GM06990 (cell line): ENCODE data around the gene IQUB.
"Not testable (repeated sequence)": the region's sequence is repeated elsewhere in the genome, so short reads cannot be mapped to it uniquely, and the experiment has no call there.

Source experiments
- DNase-seq: peaks from one replicate; pipeline ENCODE4 v3.0.0-alpha.2; 2011; ENCODE audit not compliant: insufficient read length; ENCODE audit errors: extremely low read depth
- H3K27me3 ChIP-seq: replicated peaks from 2 replicates; pipeline ENCODE4 v1.6.0; 2011; ENCODE audit warnings: low read length; ENCODE audit not compliant: control insufficient read depth, insufficient read depth
- H3K36me3 ChIP-seq: 2 replicates; pipeline ENCODE4 v1.5.1; 2011; ENCODE audit warnings: low read length; ENCODE audit not compliant: control insufficient read depth, insufficient read depth
- H3K4me3 ChIP-seq: replicated peaks from 2 replicates; pipeline ENCODE4 v1.5.1; 2011; ENCODE audit warnings: low read depth, mild to moderate bottlenecking, control low read depth, low read length
- TF ChIP-seq, protein P1 (sequence below): IDR thresholded peaks from 2 replicates; pipeline ENCODE4 v1.5.1; 2011; ENCODE audit warnings: low read length, control low read depth, mild to moderate bottlenecking, inconsistent platforms; ENCODE audit not compliant: insufficient read depth, poor library complexity, severe bottlenecking

The IQUB gene

DNA sequence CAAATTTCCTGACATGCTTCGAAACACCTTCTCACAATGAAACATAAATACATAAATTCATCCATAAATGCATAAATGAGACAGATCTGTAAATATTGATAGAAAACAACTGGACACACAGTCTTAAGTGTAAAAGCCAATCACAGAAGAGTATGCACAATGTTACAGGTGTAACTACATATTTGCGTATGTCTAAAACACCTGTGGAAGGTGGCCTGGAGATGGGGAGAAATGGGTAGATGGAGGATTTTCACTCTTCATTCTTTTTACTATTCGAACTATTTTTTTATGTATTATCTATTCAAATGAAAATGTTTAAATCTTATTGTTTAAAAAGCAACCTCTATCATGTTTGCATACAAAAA is 860 bp downstream of the IQUB start:
- no peak overlapping the region for H3K4me3 ChIP-seq
- no peaks in the 10 kb centered on the region for H3K27me3 ChIP-seq
- no peak for DNase-seq
- TF ChIP-seq, protein P1, sequence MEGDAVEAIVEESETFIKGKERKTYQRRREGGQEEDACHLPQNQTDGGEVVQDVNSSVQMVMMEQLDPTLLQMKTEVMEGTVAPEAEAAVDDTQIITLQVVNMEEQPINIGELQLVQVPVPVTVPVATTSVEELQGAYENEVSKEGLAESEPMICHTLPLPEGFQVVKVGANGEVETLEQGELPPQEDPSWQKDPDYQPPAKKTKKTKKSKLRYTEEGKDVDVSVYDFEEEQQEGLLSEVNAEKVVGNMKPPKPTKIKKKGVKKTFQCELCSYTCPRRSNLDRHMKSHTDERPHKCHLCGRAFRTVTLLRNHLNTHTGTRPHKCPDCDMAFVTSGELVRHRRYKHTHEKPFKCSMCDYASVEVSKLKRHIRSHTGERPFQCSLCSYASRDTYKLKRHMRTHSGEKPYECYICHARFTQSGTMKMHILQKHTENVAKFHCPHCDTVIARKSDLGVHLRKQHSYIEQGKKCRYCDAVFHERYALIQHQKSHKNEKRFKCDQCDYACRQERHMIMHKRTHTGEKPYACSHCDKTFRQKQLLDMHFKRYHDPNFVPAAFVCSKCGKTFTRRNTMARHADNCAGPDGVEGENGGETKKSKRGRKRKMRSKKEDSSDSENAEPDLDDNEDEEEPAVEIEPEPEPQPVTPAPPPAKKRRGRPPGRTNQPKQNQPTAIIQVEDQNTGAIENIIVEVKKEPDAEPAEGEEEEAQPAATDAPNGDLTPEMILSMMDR = no peak
- no peaks in the 10 kb centered on the region for H3K36me3 ChIP-seq

DNA sequence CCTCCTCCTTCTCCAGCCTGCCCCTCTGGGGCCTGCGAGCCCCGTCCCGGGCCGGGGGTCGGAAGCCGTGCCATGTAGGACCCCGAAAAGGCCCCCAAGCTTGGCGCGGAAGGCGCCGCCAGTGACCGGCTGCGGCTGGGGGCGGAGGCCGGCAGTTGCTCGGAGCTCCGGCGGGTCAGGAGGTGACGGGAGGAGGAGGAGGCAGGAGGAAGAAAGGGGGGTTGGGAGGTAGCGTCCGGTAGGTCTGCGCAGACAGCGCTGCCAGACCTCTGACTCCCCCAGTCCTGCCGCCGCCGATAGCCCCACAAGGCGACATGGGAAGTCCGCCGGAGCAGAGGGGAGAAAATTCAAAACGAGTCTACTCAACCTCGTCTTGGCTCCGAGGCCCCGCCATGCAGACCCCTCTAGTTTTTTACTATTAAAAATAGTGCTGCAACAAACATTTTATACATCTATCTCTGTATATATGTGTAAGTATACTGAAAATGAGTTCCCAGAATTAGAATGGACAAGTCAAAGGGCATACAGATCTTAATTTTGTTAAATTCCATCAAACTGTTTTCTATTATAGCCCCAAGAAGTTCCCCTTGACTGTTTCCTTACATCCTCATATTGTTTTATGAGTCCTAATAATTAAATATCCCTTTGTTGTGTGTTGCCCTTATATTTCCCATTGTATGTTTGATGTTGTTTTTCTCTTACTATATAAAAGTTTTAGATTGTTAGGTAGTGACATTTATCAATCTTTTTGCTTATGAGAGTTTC is 1.4 kb downstream of the IQUB start:
- not testable (repeated sequence) for H3K4me3 ChIP-seq, H3K36me3 ChIP-seq, DNase-seq, H3K27me3 ChIP-seq

DNA sequence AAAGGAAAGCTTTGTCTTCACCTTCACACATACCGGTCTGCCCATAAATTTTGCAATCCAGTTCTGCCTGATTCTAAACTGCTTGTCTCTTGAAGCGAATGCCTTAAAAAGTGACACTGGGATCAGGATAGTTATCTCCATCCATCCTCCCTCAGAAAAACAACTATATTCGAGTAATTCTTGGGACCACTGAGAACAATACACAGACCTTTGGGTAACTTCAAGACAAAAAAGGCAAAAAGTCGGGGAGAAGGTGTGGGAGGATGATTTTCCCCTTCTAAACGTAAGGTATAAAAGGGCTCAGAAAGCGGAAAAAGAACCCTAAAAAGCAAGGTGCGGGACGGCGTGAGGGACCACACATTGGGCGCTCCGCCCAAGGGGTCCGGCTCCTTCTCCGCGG is 2.1 kb downstream of the IQUB start:
- not testable (repeated sequence) for H3K27me3 ChIP-seq, DNase-seq, H3K36me3 ChIP-seq, H3K4me3 ChIP-seq

DNA sequence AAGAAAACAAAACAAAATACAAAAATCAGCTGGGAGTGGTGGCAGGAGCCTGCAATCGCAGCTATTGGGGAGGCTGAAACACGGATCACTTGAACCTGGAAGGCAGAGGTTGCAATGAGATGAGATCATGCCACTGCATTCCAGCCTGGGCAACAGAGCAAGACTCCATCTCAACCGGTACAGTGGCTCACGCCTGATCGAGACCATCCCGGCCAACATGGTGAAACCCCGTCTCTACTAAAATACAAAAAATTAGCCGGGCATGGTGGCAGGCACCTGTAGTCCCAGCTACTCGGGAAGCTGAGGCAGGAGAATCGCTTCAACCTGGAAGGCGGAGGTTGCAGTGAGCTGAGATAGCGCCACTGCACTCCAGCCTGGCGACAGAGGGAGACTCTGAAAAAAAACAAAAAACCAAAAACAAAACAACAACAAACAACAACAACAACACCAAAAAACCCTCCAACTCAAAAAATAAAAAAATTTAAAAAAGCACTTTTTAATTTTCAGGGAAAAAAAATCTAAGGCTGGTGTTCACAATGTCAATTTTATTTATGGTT is 4.3 kb downstream of the IQUB start:
- H3K4me3 ChIP-seq, DNase-seq, H3K36me3 ChIP-seq, H3K27me3 ChIP-seq: not testable (repeated sequence)

DNA sequence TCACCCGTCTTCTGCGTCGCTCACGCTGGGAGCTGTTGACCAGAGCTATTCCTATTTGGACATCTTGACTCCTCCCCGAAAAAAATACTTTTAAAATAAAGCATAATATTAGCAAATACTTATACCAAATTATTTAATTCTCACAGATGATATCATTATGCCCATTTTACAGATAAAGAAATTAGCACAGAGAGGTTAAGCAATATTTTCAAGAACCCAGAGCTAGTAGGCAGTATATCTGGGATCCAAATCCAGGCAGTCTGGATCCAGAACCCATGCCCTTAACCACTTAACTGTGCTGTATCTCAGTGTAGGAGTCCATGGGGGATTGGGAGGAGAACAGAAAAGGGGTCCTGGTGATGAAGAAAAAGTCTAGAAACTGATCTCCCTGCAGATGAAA is 6.1 kb downstream of the IQUB start:
- no peak for DNase-seq
- Histone ChIP-seq H3K36me3 (no peaks in the 10 kb centered on the region), H3K27me3 (no peaks in the 10 kb centered on the region), H3K4me3 (no peak overlapping the region)
- TF ChIP-seq, protein P1 = no peak

DNA sequence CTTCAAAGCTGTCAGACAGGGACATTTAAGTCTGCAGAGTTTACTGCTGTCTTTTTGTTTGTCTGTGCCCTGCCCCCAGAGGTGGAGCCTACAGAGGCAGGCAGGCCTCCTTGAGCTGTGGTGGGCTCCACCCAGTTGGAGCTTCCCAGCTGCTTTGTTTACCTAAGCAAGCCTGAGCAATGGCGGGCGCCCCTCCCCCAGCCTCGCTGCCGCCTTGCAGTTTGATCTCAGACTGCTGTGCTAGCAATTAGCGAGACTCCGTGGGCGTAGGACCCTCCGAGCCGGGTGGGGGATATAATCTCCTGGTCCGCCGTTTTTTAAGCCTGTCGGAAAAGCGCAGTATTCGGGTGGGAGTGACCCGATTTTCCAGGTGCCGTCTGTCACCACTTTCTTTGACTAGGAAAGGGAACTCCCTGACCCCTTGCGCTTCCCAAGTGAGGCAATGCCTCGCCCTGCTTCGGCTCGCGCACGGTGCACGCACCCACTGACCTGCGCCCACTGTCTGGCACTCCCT is 6.6 kb downstream of the IQUB start:
- DNase-seq, H3K36me3 ChIP-seq, H3K4me3 ChIP-seq: not testable (repeated sequence)

DNA sequence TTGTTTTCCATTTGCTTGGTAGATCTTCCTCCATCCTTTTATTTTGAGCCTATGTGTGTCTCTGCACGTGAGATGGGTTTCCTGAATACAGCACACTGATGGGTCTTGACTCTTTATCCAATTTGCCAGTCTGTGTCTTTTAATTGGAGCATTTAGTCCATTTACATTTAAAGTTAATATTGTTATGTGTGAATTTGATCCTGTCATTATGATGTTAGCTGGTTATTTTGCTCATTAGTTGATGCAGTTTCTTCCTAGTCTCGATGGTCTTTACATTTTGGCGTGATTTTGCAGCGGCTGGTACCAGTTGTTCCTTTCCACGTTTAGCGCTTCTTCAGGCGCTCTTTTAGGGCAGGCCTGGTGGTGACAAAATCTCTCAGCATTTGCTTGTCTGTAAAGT is 7.9 kb downstream of the IQUB start:
- not testable (repeated sequence) for H3K27me3 ChIP-seq, H3K4me3 ChIP-seq, DNase-seq, H3K36me3 ChIP-seq

More for the DNA sequence above, 6.6 kb downstream of the IQUB start:
- H3K27me3 ChIP-seq = not testable (repeated sequence)

DNA sequence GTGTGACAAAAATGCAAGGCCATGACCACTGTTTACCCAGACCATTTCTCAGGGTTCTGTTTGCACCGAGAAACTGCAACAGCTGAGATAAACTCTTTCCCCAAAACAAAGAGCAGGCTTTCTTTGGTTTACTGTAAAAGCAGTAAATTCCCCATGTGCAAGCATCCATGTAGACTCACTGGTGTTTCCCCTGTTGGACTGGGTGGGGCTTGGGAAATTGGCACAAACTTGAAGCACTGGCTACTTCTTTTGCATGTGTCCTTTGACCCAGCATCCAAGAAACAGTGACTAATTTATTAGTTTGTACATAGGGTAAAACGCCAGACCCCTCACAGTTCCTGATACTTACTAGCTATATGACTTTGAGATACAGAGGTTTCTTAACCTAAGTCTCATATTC is 12.3 kb downstream of the IQUB start:
- no peak for DNase-seq
- TF ChIP-seq, protein P1 = no peak
- H3K4me3 ChIP-seq = no peak overlapping the region
- H3K36me3 ChIP-seq = no peaks in the 10 kb centered on the region
- no peaks in the 10 kb centered on the region for H3K27me3 ChIP-seq
